D721Med (cell line): Measurements from ENCODE around the gene ARHGEF7.

Experiments used
- DNase-seq: peaks from one replicate; pipeline ENCODE4 v3.0.0; 2011; ENCODE audit warnings: low spot score; ENCODE audit not compliant: insufficient read length
- FAIRE-seq: peaks from 2 replicates; lab custom pipeline; 2011; peaks lifted over from hg19 to GRCh38; lab: Jason Lieb, UNC
- TF ChIP-seq, protein P1 (sequence below): IDR thresholded peaks from 2 replicates; pipeline ENCODE4 v1.5.1; 2012; ENCODE audit warnings: mild to moderate bottlenecking, control low read depth; ENCODE audit not compliant: insufficient read depth; ENCODE audit errors: missing control alignments

The ARHGEF7 gene

DNA sequence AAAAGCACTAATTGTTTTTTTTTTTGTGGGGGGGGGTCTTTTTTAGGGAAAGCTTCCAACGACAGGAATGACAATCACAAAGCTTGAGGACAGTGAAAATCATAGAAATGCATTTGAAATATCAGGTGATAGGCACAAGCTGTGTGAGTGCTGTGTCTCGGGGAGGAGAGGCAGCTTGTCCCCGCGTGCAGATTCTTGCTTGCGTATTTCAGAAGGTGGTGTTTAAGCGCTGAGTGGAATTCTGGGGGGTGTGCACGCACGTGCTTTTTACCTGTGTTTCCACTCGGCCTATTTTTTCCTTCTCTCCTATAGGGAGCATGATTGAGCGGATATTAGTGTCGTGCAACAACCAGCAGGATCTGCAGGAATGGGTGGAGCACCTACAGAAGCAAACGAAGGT lies 165.1 kb downstream of the ARHGEF7 start:
- FAIRE-seq (no peak), DNase-seq (no peak)
- TF ChIP-seq, protein P1, sequence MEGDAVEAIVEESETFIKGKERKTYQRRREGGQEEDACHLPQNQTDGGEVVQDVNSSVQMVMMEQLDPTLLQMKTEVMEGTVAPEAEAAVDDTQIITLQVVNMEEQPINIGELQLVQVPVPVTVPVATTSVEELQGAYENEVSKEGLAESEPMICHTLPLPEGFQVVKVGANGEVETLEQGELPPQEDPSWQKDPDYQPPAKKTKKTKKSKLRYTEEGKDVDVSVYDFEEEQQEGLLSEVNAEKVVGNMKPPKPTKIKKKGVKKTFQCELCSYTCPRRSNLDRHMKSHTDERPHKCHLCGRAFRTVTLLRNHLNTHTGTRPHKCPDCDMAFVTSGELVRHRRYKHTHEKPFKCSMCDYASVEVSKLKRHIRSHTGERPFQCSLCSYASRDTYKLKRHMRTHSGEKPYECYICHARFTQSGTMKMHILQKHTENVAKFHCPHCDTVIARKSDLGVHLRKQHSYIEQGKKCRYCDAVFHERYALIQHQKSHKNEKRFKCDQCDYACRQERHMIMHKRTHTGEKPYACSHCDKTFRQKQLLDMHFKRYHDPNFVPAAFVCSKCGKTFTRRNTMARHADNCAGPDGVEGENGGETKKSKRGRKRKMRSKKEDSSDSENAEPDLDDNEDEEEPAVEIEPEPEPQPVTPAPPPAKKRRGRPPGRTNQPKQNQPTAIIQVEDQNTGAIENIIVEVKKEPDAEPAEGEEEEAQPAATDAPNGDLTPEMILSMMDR = no peak

DNA sequence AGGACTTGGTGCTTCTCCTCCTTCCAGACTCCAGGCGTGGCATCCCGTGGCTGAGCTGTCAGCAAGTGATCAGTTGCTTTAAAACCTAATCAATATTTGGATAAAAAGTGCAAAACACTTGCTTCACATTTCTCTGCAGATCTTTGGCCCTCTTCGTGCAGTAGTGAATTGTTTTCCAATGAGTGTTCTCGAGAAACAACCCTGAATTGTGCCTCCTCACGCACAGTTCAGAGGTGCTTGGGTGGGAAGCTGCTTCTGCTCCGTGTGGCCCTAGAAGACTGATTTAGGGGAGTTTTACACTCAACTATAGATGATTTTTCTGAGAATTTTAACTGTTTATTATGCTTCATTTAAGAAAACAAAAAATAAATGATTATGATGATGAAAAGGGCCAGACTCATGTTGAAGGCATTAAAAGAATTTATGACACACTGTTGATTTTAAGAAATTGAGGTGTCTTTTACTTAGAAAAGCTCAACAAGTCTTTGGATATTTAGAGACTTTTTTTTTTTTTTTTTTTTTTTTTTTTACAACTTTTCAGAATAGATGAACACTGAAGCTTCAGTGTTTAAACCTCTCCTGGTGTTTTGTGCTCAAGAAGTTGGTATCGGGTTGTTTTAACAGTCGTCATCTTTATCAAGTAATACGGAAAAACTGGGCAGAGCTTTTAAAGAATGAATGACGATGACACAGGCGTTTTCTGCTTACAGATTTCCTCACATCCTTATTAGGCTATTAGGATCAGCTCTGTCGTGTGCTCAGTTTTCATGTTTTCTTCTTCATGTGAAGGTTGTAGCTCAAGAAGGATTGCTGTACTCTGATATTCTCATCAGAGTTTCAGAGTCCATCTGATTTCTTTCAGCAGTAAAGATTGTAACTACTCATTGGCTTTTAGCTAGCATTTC lies 165.8 kb downstream of the ARHGEF7 start:
- DNase-seq = no peak
- TF ChIP-seq, protein P1 = no peak
- no peak for FAIRE-seq

DNA sequence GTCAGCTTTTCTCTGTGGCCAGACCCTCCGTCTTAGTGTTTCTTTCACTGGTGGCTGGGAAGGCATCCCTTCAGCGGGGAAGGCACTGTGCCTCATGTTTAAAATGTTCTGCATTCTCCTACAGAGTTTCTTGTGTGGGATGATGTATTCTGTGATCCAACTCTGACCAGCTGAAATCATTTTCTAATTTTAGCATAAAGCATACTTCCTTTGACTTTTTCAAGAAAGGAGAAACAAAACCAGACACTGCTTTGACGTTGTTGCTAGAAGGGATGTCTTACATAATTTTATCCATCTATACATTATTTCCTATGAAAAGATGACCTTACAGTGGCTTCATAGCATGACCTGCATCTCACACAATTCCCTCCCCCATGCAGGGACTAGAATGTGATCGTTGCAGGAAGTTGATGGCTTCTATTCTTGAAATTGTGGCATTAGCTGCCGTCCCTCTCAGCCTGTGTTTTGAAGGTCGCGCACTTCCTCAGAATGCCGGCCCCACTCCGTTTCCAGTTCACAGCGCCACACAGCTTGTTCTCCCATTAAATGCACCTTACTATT lies 166.7 kb downstream of the ARHGEF7 start:
- DNase-seq (no peak), FAIRE-seq (no peak)
- TF ChIP-seq, protein P1 = no peak

DNA sequence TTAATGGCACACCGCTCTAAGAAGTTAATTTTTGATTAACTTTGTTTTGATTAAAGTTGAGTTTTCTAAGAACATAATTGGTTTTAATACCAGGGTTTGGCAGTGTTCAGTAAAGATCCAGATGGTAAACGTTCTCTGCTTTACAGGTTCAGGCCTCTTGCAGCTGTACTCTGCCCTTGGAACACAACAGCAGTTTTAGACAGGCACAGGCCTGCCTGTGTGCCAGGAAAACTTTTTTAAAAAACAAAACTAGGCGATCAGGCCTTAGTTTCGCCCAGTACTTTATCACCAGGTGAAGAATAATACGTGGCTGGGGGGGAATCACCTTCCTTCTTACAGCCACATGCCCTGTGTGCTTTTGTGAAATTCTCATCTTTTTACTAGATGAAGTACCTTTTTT lies 167.3 kb downstream of the ARHGEF7 start:
- DNase-seq = no peak
- no peak for FAIRE-seq
- TF ChIP-seq, protein P1 = no peak

DNA sequence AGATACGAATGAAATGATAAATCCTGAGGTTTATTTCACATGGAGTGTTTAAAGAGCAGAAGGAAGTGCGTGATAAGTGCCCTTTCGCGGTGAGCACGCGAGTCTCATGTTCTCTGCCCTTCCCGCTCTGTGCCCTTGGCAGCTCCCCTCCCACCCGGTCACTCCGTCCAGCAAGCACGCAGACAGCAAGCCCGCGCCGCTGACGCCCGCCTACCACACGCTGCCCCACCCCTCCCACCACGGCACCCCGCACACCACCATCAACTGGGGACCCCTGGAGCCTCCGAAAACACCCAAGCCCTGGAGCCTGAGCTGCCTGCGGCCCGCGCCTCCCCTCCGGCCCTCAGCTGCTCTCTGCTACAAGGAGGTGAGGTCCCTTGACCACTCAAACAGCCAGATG lies 167.9 kb downstream of the ARHGEF7 start:
- TF ChIP-seq, protein P1 = no peak
- DNase-seq = no peak
- FAIRE-seq = no peak

DNA sequence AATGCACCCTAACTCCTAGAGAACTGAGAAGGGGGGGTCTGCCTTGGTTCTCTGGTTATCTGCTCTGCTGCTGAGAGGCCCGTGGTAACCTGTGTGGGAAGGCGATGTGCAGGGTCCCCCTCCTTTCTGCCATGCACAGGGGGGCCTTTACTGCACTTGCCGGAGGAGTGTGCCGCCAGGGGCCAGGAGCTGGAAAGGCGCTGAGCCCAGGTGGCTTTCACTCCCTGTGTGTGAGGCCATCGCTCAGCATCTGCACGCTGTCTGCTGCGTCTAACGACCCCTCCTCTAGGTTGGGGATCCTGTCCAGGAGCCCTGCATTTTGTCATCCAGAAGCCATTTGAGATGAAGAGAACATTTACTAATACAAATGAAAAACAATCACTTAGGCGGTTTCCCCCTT lies 168.3 kb downstream of the ARHGEF7 start:
- no peak for FAIRE-seq
- TF ChIP-seq, protein P1 = no peak
- DNase-seq = no peak

DNA sequence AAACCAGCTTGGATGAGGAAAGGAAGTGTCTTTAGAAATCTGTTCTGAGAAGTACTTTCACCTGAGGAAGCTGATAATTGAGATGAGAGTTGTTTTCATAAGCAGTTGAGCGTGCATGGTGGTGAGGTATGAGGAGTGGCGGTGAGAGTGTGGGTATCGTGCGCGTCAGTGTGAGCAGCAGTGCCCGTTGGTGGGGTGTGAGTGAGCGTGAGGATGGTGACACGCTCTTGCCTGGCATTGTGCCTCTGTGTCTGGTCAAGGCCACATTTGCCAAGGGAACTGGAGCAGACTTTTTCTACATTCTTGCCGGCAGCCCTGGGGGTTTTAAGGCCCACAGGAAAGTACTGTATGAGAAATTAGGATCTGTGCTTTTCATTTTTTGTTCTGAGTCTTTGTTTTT lies 168.9 kb downstream of the ARHGEF7 start:
- FAIRE-seq (no peak), DNase-seq (no peak)
- TF ChIP-seq, protein P1 = no peak
